HUES6 (cell line): ENCODE data around the gene POLR2H.
"Not testable (repeated sequence)": the region's sequence is repeated elsewhere in the genome, so short reads cannot be mapped to it uniquely, and the experiment has no call there.

Experiments
- H3K27ac ChIP-seq: 2 replicates; pipeline ENCODE4 v1.7.0; 2013; ENCODE audit warnings: low read depth, mild to moderate bottlenecking, low read length, inconsistent platforms
- H3K27me3 ChIP-seq: 2 replicates; pipeline ENCODE4 v1.6.1; 2013; ENCODE audit warnings: low read length; ENCODE audit not compliant: control insufficient read depth, insufficient read depth
- H3K36me3 ChIP-seq: 2 replicates; pipeline ENCODE4 v1.6.1; 2013; ENCODE audit warnings: low read length; ENCODE audit not compliant: control insufficient read depth, insufficient read depth
- H3K4me1 ChIP-seq: 2 replicates; pipeline ENCODE4 v1.6.1; 2013; ENCODE audit warnings: low read length; ENCODE audit not compliant: control insufficient read depth, insufficient read depth
- H3K4me3 ChIP-seq: 2 replicates; pipeline ENCODE4 v1.5.1; 2013; ENCODE audit warnings: low read depth, low read length
- H3K9ac ChIP-seq: one replicate; pipeline ENCODE4 v1.6.1; 2013; ENCODE audit warnings: mild to moderate bottlenecking, low read length
- H3K9me3 ChIP-seq: 2 replicates; pipeline ENCODE4 v1.6.1; 2013; ENCODE audit warnings: low read depth, low read length; ENCODE audit not compliant: control insufficient read depth, insufficient read depth

POLR2H gene

DNA sequence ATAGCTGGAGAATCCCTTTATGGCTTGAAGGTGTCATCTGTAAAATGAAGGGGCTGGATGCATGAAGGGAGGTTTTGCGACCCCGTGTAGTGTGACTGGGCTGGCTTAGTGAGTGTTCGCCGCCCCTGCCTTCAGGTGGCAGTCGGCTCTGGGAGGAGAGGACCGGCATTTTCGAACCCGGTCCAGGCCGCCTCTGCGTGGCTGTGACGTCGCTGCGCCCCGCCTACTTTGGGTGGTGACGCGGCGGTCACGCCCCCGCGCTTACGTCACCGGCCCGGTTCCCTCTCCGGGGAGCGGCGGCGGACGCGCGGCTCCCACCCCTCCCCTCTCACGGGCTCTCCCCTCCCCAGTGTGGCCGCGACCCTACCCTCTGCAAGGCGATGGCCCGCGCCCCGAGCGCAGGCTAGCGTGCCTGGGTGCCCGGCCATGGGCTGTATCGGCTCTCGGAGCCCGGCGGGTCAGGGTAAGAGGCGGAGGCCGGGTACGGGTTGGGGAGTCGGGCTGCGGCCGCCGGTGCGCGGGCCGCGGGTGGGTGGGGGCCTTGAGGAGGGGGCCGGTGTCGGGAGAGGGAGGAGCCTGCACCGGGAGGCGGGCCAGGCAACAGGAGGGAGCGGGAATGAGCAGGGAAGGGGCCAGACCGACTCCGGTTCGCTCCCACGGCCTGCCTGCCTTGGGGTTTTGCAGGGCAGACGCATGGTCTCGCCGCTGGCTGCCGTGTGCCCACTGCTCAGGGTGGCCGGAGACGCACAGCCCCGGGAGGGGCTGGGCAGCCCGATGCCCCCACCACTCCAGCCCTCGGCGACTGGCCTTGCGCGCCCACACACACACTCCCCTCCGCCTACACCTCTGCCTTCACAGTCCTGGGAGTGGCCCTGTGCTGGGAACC is 25.6 kb upstream of the POLR2H start:
- Histone ChIP-seq H3K27ac (peak overlapping the region; percentile 75; the same call in 1 of the 2 replicates), H3K36me3 (peaks cover 40% of the 10 kb centered on the region), H3K4me3 (peak overlapping the region; percentile 88), H3K9me3 (no peaks in the 10 kb centered on the region), H3K27me3 (no peaks in the 10 kb centered on the region), H3K4me1 (peaks cover 24% of the 10 kb centered on the region), H3K9ac (peak overlapping the region; percentile 84)

- peaks cover 25% of the 10 kb centered on the region for H3K4me1 ChIP-seq
- peak overlapping the region; percentile 75; the same call in 1 of the 2 replicates for H3K27ac ChIP-seq
- H3K9me3 ChIP-seq: no peaks in the 10 kb centered on the region
- no peaks in the 10 kb centered on the region for H3K27me3 ChIP-seq
- peak overlapping the region; percentile 88 for H3K4me3 ChIP-seq
- peak overlapping the region; percentile 84 for H3K9ac ChIP-seq
- peaks cover 35% of the 10 kb centered on the region for H3K36me3 ChIP-seq
Observed at GRCh38 chr3:184336547-184337398, 24.7 kb upstream of the POLR2H start.

GRCh38 chr3:184337399-184337714 is 24.2 kb upstream of the POLR2H start, which contains the start of gene FAM131A:
Gene FAM131A (plus strand): TSS chr3:184337600. CDS start chr3:184337631, 31 bp downstream.
- H3K36me3 ChIP-seq: peaks cover 32% of the 10 kb centered on the region
- peaks cover 25% of the 10 kb centered on the region for H3K4me1 ChIP-seq
- H3K27ac ChIP-seq: peak within 1 kb of the TSS; percentile 75; the same call in 1 of the 2 replicates
- H3K9me3 ChIP-seq: no peaks in the 10 kb centered on the region
- H3K4me3 ChIP-seq: peak within 1 kb of the TSS; percentile 88
- H3K9ac ChIP-seq: peak within 1 kb of the TSS; percentile 84
- H3K27me3 ChIP-seq: no peaks in the 10 kb centered on the region

DNA sequence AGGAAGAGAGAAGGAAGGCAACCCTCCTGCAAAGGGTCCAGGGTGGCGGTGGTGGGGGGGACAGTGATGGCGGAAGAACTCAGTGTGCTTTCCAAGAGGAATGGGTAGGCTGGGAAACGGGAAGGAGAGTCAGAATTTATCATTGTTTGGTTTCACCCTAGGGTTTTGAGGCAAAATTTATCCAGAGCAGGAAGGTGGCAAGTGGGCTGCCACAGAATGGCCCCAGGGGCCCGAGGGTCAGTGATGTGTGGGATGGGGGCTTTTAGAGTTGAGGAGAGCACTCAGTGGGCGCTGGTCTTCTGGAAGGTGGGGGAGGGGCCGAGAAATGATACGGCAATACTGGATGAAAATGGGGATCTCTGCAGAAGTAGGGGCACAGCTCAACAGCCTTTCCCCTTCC is 23.5 kb upstream of the POLR2H start:
- Histone ChIP-seq H3K9me3 (no peaks in the 10 kb centered on the region), H3K4me3 (peak overlapping the region; percentile 47), H3K9ac (peak overlapping the region; percentile 49), H3K27me3 (no peaks in the 10 kb centered on the region), H3K4me1 (peaks cover 25% of the 10 kb centered on the region), H3K36me3 (peaks cover 31% of the 10 kb centered on the region), H3K27ac (no peak overlapping the region)

GRCh38 chr3:184338511-184338945 is 23.0 kb upstream of the POLR2H start:
- Histone ChIP-seq H3K4me1 (peaks cover 25% of the 10 kb centered on the region), H3K36me3 (peaks cover 31% of the 10 kb centered on the region), H3K9ac (peak overlapping the region; percentile 49), H3K27me3 (no peaks in the 10 kb centered on the region), H3K9me3 (no peaks in the 10 kb centered on the region), H3K27ac (no peak overlapping the region), H3K4me3 (peak overlapping the region; percentile 47)

DNA sequence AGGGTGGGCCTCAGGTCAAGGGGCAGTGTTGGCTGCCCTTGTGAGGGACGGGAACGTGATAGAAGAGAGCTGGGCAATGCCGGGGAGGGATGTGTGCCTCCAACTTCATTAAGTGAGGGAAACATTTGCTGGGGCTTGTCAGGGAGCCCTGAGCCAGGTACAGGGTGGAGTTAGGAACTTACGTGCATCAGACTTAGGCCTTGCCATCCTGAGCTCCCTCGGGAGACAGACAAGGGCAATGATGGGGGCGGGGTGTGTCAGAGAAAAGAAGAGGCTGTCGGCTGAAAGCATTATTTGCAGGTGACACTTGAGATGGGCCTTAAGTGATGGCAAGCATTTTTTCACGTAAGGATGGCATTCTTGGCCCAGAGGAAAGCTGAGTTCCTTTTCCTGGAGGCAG is 22.5 kb upstream of the POLR2H start:
- Histone ChIP-seq H3K9me3 (no peaks in the 10 kb centered on the region), H3K9ac (no peak overlapping the region), H3K36me3 (peaks cover 29% of the 10 kb centered on the region), H3K27me3 (no peaks in the 10 kb centered on the region), H3K27ac (no peak overlapping the region), H3K4me3 (peak overlapping the region; percentile 47), H3K4me1 (peaks cover 25% of the 10 kb centered on the region)

DNA sequence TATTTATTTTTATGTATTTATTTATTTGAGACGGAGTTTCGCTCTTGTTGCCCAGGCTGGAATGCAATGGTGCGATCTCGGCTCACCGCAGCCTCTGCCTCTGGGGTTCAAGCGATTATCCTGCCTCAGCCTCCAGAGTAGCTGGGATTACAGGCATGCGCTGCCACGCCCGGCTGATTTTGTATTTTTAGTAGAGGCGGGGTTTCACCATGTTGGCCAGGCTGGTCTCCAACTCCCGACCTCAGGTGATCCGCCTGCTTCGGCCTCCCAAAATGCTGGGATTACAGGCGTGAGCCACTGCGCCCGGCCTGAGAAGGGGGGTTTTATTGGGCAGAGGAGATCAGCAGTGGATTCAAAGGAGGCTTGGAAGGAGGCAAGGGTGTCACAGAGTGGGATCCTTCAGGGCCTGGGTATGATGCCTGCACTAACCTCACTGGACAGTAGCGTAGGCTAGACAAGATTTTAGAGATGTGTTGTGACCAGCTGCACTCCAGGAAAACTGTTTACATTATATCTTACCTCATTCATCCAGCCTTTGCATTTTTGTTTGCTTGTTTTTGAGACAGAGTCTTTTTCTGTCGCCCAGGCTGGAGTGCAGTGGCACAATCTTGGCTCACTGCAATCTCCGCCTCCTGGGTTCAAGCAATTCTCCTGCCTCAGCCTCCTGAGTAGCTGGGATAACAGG is 21.9 kb upstream of the POLR2H start:
- H3K27ac ChIP-seq, H3K9ac ChIP-seq: not testable (repeated sequence)

DNA sequence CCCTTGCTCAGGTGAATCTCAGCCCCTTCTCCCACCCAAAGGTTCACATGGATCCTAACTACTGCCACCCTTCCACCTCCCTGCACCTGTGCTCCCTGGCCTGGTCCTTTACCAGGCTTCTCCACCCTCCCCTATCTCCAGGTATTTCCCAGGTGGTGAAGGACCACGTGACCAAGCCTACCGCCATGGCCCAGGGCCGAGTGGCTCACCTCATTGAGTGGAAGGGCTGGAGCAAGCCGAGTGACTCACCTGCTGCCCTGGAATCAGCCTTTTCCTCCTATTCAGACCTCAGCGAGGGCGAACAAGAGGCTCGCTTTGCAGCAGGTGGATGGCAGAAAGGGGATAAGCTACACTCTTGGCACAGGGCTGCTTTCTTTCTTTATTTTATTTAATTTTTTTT is 19.6 kb upstream of the POLR2H start:
- Histone ChIP-seq H3K4me3 (no peak overlapping the region), H3K27me3 (no peaks in the 10 kb centered on the region), H3K9ac (no peak overlapping the region), H3K4me1 (peaks cover 28% of the 10 kb centered on the region), H3K9me3 (no peaks in the 10 kb centered on the region), H3K27ac (no peak overlapping the region), H3K36me3 (peaks cover 29% of the 10 kb centered on the region)

More for the DNA sequence above, 21.9 kb upstream of the POLR2H start:
- Histone ChIP-seq H3K36me3 (peaks cover 27% of the 10 kb centered on the region), H3K4me1 (peaks cover 25% of the 10 kb centered on the region)
- H3K4me3 ChIP-seq, H3K27me3 ChIP-seq, H3K9me3 ChIP-seq: not testable (repeated sequence)

- peaks cover 30% of the 10 kb centered on the region for H3K36me3 ChIP-seq
- no peak overlapping the region for H3K4me3 ChIP-seq
Observed at GRCh38 chr3:184343200-184343876, 18.2 kb upstream of the POLR2H start.

GRCh38 chr3:184344579-184345316 is 16.8 kb upstream of the POLR2H start:
- Histone ChIP-seq H3K27ac (0 out of 2 replicates have a peak overlapping the region, but pooled peaks have one; percentile 22), H3K9ac (no peak overlapping the region), H3K9me3 (no peaks in the 10 kb centered on the region), H3K36me3 (peaks cover 30% of the 10 kb centered on the region), H3K4me3 (no peak overlapping the region), H3K4me1 (peaks cover 15% of the 10 kb centered on the region; the same call in 1 of the 2 replicates), H3K27me3 (no peaks in the 10 kb centered on the region)

More at GRCh38 chr3:184343200-184343876, 18.2 kb upstream of the POLR2H start:
- Histone ChIP-seq H3K4me1 (peaks cover 21% of the 10 kb centered on the region), H3K9me3 (no peaks in the 10 kb centered on the region), H3K27ac (no peak overlapping the region), H3K27me3 (no peaks in the 10 kb centered on the region), H3K9ac (no peak overlapping the region)
